GM15510 (cell line): ENCODE results near the gene CREB3L4.
A peak's percentile ranks its signal among the peaks of the same experiment; 100 is the strongest.

Experiments used
- POLR2A ChIP-seq: IDR thresholded peaks from 3 replicates; pipeline ENCODE4 v1.6.1; 2011; ENCODE audit warnings: borderline replicate concordance; ENCODE audit not compliant: insufficient read length; ENCODE audit errors: extremely low read depth

The CREB3L4 gene

DNA sequence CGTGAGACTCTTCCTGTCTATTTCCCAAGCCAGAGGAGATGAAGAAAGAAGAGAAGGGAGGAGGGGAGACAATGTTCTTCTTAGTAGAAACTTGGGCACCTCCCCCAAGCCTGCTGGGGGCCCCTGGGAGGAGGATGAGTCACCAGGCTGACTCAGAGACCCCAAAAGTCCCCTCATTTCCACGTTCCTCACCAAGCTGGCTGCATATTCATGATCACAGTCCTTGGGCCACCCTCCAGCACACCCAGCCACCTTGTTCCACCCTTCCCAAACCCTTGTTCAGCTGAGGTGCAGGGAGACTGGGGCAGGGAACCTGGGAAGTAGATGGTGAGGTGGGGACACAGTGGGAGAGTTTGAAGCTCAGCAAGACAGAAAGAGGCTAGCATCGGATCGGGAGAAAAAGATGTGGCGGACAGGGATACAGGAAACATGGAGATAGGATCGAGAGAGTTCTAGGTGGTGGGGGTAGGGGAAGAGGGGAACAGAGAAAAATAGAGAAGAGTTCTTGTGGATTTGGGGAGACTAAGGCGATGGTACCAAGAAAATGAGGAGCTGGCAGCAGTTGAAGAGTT, 17.7 kb downstream of the CREB3L4 start:
- TF ChIP-seq POLR2A, result no peak

GRCh38 chr1:153985941-153986761, 18.4 kb downstream of the CREB3L4 start, which contains the start of gene RAB13:
TSS of gene RAB13 (minus strand) at chr1:153986339. CDS start at chr1:153986236, 103 bp downstream.
- no peak for TF ChIP-seq POLR2A

GRCh38 chr1:153987621-153988020, 19.9 kb downstream of the CREB3L4 start:
- TF ChIP-seq POLR2A, result no peak

DNA sequence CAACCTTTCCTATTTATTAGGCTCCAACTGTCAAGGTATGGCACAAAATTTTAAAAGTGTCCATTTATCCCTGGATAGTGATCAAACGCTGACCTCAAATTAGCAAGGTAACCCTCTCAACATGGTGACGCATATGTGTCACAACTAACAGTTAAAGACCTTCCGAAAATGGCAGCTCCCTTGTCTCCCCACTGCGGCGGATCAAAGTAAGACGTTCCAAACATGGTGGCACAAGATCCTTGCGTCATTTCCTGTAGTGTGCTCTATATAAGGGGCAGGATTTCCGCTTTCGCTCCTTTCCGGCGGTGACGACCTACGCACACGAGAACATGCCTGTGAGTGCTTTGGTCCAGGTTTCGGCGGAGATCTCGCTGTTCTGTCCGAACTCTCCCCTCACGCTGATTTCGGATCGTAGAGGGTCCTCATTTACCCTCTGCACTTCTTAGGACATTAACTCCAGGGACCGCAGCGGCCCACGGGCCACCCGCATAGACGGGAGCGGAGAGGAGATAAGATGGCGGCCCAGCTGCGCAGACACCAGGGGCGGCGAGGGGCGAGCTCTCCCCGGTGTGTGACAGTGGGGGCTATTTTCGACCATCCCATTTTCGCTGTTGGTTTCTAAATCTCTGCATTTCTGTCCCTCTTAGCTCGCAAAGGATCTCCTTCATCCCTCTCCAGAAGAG, 22.9 kb downstream of the CREB3L4 start, which contains the start of gene RPS27:
TSS of gene RPS27 (plus strand) at position 295 of the 683 bp plus-strand sequence. CDS start at position 330, 35 bp downstream.
- TF ChIP-seq POLR2A, result peak; percentile 100

DNA sequence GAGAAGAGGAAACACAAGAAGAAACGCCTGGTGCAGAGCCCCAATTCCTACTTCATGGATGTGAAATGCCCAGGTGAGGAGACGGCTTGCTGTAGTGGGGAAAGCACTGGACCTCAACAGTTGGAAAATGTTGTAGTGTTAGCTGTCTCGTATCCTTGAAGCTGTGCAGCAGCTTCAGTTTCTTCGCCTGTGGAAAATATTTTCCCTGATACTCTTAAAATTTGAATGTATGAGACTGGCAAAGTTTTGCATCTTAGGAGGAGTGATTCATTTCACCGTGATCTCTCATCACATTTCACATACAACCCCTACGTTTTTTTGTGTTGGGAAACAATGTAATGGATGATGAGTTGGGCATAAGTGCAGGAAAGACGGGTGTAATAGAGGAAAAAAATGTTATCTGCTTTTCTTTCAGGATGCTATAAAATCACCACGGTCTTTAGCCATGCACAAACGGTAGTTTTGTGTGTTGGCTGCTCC, 23.5 kb downstream of the CREB3L4 start:
- TF ChIP-seq POLR2A, result no peak

DNA sequence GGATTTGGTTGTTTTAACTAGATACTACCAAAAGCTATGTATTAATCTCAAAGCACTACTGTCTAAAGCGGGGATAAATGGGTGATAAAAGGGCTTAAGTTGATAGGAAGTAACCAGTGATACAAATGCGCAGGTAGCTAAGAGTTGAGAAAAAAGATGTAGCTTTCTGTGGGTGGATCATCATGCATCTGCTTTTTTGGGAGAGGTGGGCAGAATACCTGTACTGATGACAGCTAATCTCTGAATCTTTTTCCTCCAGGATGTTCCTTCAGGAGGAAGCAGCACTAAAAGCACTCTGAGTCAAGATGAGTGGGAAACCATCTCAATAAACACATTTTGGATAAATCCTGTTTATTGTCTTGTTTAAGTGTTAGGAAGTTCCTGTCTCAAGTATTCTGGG, 24.1 kb downstream of the CREB3L4 start:
- no peak for TF ChIP-seq POLR2A

DNA sequence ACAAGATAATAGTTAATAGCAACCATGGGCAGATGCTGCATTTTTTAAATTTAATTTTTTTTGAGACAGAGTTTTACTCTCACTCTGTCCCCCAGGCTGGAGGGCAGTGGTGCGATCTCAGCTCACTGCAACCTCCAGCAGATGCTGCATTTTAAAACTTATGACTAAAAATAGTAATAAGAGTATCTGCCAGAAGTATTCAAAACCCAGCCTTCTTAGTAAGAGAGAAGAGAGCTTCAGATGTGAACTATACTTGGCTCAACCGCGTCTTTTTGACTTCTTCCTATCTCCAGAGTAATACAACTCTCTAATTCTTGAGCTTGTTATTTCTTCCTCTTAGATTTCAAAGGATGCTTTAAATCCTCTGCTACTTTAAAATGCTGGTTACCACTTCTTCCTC, 27.5 kb downstream of the CREB3L4 start:
- TF ChIP-seq POLR2A, result no peak

DNA sequence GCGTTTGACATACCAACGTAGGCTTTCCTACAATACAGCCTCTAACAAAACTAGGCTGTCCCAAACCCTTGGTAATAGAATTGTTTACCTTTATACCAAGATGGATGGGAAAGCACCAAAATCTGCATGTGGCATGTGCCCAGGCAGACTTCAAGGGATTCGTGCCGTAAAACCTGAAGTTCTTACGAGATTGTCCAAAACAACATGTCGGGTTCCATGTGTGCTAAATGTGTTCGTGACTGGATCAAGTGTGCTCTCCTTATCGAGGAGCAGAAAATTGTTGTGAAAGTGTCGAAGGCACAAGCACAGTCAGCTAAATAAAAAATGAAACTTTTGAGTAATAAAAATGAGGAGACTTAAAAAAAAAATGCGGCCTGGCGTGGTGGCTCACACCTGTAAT, 27.9 kb downstream of the CREB3L4 start:
- no peak for TF ChIP-seq POLR2A

GRCh38 chr1:154000420-154000819, 32.7 kb downstream of the CREB3L4 start:
- no peak for TF ChIP-seq POLR2A

- TF ChIP-seq POLR2A, result no peak
Measured at GRCh38 chr1:154006136-154006535, 38.4 kb downstream of the CREB3L4 start.

GRCh38 chr1:154012129-154012528, 44.4 kb downstream of the CREB3L4 start:
- TF ChIP-seq POLR2A, result no peak

DNA sequence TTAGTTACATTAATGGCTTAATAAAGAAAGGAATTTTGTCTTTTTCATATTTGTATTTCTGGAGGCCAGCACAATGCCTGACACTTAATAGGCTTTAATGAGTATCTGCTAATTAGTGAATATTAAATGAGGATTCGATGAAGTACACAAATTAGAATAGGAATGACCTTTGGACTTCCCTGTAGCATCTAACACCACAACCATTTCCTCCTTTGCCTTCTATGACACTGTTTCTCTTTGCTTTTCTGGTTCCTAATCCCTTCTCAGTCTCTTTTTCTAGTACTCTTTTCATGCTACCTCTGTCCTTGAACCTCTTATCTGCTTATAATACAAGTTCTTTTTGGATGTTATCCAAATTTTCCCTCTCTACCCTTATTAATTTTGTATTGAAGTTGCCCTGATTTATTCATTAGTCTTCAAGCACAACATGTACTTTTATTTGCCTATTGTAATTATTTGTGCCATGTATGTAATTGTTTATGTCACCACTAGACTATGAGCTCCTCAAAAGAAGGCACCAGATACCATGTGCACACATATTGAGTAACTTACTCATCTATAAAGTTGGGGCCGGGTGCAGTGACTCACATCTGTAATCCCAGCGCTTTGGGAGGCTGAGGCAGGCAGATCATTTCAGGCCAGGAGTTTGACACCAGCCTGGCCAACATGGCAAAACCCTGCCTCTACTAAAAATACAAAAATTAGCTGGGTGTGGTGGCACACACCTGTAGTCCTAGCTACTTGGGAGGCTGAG, 46.6 kb downstream of the CREB3L4 start:
- TF ChIP-seq POLR2A, result no peak

DNA sequence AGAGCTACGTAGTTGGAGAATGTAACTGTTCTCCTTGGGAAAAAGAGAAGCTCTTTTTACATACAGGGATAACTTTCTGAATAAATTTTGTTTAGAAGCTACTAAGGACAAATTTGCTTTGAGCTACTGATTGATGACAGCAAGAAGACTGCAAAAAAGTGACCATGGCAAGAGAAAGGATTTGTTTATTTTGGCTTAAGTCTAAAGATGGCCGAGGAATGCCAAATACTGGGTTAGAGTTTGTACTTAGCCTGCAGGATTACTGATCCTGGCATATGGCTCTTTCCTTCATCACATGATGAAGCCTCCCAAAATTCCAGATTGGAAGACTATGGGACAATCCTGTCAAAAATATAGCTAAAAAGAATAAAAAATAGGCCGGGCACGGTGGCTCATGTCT, 51.6 kb downstream of the CREB3L4 start:
- TF ChIP-seq POLR2A, result no peak

GRCh38 chr1:154019940-154020339, 52.2 kb downstream of the CREB3L4 start:
- no peak for TF ChIP-seq POLR2A
